GM18507 (cell line): Measurements from ENCODE around the gene PPFIA3.
"Not testable (repeated sequence)": the region's sequence is repeated elsewhere in the genome, so short reads cannot be mapped to it uniquely, and the experiment has no call there.

Source experiments
- DNase-seq: peaks from one replicate; pipeline ENCODE4 v3.0.0; 2011; ENCODE audit warnings: low read depth; ENCODE audit not compliant: insufficient read length; ENCODE audit errors: extremely low spot score
- FAIRE-seq: peaks from 2 replicates; lab custom pipeline; 2011; peaks lifted over from hg19 to GRCh38; lab: Jason Lieb, UNC

Gene PPFIA3

GRCh38 chr19:49146408-49146770 is 27.0 kb downstream of the PPFIA3 start:
- not testable (repeated sequence) for DNase-seq, FAIRE-seq

DNA sequence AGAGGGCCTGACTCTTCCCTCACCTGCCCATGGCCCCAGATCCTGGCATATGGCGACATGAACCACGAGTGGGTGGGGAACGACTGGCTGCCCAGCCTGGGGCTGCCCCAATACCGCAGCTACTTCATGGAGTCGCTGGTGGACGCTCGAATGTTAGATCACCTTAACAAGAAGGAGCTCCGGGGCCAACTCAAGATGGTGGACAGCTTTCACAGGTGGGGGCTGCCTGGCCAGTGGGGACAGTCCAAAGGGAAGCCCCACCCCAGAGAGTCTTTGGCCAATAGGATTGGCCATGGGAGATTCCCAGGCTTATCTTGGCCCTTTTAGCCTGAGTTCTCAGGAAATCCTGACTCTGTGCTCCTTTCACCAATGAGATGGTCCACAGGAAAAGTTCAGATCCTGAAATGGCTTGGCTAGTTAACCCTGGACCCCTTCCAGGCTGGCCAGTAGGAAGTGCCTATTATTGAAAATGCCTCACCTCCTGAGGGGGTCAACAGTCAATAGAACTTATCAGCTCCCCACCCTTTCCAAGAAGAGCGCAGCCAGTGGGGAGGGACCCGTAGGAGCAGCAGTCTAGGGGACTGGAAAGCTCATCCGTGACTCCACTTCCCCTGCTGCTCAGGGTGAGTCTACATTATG is 28.8 kb downstream of the PPFIA3 start:
- DNase-seq (no peak), FAIRE-seq (no peak)

DNA sequence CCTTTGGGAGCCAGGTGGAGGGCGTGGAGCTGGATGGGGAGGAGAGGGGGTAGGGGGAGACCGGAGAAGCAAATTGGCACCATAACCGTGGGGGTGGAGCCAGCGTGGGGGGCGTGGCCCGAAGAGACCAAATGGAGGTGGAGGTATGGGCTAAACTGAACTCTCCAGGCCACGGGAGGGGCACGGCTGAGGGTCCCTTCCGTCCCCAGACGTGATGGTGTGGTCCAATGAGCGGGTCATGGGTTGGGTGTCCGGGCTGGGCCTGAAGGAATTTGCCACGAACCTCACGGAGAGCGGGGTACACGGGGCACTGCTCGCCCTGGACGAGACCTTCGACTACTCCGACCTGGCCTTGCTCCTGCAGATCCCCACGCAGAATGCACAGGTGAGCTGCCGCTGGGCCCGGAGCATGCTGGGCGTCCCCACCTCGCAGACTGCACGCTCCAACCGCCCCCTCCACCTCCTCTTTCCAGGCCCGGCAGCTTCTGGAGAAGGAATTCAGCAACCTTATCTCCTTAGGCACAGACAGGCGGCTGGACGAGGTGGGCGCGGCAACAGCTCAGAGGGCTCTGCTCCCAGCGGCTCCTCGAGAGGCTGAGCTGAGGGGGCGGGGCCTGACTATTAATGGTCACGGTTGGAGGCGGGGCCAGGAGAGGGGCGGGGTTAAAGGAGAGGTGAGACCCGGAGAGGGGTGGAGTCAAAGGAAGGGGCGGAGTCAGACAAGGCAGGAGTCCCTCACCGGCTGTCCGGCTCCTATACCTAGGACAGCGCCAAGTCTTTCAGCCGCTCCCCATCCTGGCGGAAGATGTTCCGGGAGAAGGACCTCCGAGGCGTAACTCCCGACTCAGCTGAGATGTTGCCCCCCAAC is 29.7 kb downstream of the PPFIA3 start:
- peak; percentile 31 for FAIRE-seq
- peak; percentile 63 for DNase-seq

GRCh38 chr19:49149652-49150105 is 30.3 kb downstream of the PPFIA3 start:
- FAIRE-seq (no peak), DNase-seq (no peak)

DNA sequence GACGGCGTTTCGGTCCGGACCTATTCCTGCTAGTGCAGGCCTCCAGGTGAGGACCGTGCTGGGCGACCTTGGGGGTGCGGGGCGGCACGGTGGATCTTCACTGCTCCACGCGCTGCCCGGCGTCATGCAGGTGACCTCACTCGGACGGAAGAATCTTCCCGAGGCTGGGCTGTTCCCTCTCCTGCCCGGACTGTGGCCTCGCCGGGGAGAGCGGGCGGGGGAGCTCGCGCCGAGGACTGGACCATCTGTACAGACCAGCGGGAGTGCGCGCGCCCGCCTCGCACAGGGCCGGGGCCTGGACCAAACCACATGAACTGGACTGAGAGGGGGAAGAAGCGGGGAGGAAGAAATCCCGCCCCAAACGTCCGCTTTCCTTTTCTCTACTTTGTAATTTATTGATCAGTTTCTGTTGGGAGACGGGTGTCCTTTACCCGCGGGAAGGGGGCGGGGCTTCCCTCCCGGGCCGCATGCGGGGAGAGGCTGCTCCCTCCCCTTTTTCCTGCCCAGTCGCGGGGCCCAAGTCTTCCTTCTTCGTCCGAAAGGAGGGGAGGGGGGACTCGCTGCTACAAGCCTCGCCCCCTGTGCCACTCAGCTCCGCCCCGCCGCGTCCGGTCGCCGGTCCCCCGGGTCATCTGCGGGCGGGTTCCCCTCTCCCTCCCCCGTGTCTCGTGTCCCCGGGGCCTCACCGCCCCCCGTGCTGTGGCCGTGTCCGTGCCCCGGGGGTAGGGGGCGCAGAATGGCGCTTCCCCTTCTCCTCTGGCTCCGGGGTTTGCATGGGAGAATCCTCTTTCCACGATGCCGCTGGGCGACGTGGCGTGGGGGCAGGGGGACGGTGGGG is 31.0 kb downstream of the PPFIA3 start:
- DNase-seq (no peak), FAIRE-seq (no peak)

- no peak for FAIRE-seq
Measured at GRCh38 chr19:49150944-49151243, 31.6 kb downstream of the PPFIA3 start.

DNA sequence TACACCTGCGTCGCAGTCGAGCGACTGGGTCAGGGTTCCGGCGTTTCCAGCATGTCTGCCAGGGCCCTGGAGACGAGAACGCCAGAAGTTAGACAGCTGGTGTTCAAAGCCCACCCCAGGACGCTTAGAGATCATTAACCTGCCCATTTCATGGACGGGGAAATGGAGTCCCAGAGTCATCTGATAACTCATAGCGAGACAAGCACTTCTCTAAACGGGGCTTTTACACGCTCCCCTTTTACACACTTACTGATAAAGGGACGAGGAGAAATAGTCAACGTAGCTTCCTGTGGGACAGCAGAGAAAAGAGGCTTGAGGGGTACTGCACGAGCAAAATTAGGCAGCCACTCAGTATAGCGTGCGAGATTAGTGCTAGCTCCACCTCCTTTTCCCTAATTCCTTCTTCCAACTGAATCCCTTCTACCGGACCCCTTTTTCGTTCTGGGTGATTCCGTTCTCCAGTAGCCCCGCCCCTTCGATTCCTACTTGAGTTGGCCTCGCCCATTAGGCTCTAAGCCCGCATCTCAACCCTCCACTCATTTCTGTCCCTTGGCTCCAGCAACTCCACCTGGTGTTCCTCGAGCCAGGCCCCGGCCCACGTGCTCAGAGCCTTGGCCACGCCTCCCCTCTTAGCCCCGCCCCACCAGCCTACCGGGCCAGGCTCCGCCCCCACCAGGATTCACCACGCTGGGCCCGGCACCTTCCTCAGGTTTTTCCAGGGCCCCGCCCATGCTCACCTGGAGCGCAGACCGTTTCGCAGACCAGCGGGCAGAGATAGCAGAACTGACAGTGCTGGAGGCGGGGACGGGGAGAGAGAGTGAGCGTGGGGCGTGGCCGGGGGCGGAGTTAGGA is 32.1 kb downstream of the PPFIA3 start:
- DNase-seq (no peak), FAIRE-seq (no peak)

More at GRCh38 chr19:49150944-49151243, 31.6 kb downstream of the PPFIA3 start:
- no peak for DNase-seq

- DNase-seq (no peak), FAIRE-seq (no peak)
Measured at GRCh38 chr19:49152119-49152550, 32.8 kb downstream of the PPFIA3 start.

GRCh38 chr19:49153167-49153809 is 33.9 kb downstream of the PPFIA3 start:
- FAIRE-seq = no peak
- DNase-seq = no peak

DNA sequence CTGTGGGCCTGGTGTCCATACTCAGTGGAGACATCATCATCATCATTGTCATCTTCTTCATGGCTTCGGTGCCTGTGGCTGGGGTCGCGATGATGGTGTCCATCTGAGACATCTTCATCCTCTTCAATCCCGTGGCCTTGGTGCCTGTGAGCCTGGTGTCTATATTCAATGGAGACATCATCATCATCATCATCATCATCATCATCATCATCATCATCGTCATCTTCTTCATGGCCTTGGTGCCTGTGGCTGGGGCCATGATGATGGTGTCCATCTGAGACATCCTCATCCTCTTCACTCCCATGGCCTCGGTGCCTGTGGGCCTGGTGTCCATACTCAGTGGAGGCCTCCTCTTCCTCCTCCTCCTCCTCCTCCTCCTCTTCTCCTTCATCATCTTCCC is 34.9 kb downstream of the PPFIA3 start:
- no peak for FAIRE-seq
- no peak for DNase-seq

DNA sequence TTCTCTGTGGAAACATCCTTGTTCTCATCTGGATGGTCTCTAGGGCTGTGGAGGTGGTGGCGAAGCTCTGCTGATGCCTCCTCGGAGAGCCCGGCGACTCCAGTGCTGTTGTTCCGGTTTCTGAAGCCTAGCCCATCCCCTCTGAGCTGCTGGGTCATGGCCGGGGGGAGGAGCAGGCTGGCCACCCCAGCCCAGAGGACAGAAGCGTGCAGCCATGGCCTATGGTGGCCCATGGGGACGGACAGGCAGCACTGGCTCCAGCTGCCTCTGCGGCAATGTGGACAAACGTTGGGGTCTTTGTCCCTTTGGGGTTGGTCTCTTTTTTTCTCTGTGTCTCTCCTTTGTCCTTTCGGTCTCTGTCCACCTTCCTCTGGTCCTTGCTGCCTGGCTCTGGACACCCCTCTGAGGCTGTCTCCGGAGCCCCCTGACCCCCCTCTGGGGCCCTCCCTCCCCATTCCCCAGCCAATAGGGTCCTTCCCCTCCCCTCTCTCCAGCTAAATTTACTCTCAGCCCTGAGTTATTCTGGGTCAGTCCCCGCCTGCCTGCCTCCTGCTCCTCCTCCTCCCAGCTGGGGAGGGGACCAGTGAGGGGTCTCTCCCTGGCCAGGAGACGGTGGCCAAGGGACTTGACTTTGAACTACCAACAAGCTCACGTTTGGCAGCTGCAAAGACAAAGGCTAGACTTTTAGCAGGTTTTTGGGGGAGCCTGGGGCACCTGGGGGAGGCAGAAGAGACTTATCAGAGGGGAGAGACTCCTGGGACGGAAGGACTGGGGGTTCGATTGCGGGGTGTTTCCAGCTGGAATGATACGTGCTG is 35.9 kb downstream of the PPFIA3 start, which contains the start of gene HRC:
TSS of gene HRC (minus strand) at position 392 of the 815 bp plus-strand sequence. CDS start at position 233, 159 bp downstream.
- no peak for DNase-seq
- no peak for FAIRE-seq

DNA sequence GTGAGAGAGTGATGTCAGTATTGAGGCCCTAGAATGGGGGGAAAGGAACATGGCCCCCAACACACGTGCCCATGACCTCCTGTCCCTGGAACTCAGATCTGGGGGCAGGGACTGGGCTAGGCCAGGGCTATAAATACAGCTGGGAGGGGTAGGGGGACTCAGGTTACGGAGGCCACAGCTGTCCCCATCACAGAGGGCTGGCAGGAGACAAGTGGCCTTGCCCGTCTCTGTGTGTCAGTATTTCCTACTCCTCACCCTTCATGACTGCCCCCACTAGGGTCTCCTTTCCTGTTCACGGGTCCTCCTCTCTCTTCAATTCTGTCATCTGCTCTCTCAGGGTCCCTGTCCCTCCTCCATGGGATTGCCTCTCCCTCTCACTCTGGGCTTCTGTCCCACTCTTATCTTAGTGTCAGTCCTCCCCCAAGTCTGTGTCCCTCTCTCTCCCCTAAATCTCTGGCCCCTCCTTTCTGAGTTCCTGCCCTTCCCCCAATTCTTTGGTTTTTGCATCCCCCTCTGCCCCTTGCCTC is 36.5 kb downstream of the PPFIA3 start:
- DNase-seq (no peak), FAIRE-seq (no peak)

GRCh38 chr19:49157445-49158224 is 38.3 kb downstream of the PPFIA3 start, which contains the start of gene TRPM4:
Gene TRPM4, plus strand, starts transcription at chr19:49157792. Its CDS starts 75 bp downstream, at chr19:49157867.
- no peak for FAIRE-seq
- no peak for DNase-seq

GRCh38 chr19:49160450-49161189 is 41.3 kb downstream of the PPFIA3 start:
- DNase-seq = no peak
- FAIRE-seq = no peak

- DNase-seq (no peak), FAIRE-seq (no peak)
Measured at GRCh38 chr19:49161987-49162386, 42.6 kb downstream of the PPFIA3 start.

DNA sequence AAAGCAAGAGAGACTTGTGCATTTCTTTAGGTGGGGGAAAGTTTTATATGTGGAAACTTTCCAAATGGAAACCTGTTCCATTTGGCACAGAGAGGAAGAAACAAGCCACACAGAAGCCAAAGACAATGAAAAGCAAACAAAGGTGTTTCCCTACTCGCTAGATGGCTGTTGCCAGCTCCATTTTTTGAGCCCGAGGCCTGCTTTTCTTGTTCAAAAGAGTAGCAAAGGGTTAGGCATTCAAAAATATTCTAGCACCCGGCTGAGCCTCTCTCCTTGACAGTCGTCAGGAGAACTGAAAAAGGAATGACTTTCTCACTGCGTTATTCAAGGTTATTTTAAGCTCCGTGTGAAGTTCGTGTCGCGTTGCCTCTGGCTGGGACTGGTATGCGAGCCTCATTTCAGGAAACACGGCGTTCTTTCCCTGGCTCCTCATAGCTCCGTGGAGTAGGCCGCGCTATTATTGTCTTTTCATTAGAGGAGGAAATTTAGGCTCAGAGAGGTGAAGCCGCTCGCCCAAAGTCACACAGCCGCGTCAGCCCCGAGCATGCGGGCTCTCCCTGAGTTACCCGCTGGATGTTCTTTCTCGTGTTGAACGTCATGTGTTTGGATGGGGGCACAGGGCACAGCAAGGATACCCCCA is 45.9 kb downstream of the PPFIA3 start:
- DNase-seq = no peak
- FAIRE-seq = no peak
